H9 (cell line): ENCODE results near the gene EXOC3. TPM values are rescaled to one million over a fixed set of nuclear protein-coding genes. Genes with fewer than 3 reads are reported as not detected.

Experiments
- DNase-seq: peaks from one replicate; pipeline ENCODE4 v3.0.0-alpha.2; 2017
- H2AFZ ChIP-seq: one replicate; pipeline ENCODE4 v1.6.1; 2013; ENCODE audit warnings: mild to moderate bottlenecking, low read length, control low read depth, moderate library complexity
- H2AK5ac ChIP-seq: 2 replicates; pipeline ENCODE4 v1.6.1; 2013; ENCODE audit warnings: low read length, control low read depth, mixed read lengths; ENCODE audit not compliant: insufficient read length
- H2BK120ac ChIP-seq: one replicate; pipeline ENCODE4 v1.6.1; 2013; ENCODE audit warnings: low read depth, mild to moderate bottlenecking, low read length, control low read depth, inconsistent platforms; ENCODE audit not compliant: poor library complexity, severe bottlenecking
- H2BK12ac ChIP-seq: 2 replicates; pipeline ENCODE4 v1.6.1; 2013; ENCODE audit warnings: low read length, control low read depth, mixed read lengths, low read depth; ENCODE audit not compliant: insufficient read length
- H2BK15ac ChIP-seq: 2 replicates; pipeline ENCODE4 v1.6.1; 2013; ENCODE audit warnings: low read depth, low read length, control low read depth
- H2BK20ac ChIP-seq: one replicate; pipeline ENCODE4 v1.6.1; 2013; ENCODE audit warnings: low read depth, mild to moderate bottlenecking, low read length, control low read depth, inconsistent platforms; ENCODE audit not compliant: poor library complexity, severe bottlenecking
- H2BK5ac ChIP-seq: 2 replicates; pipeline ENCODE4 v1.6.1; 2013; ENCODE audit warnings: low read length, control low read depth, mixed read lengths; ENCODE audit not compliant: insufficient read length
- H3K14ac ChIP-seq: 2 replicates; pipeline ENCODE4 v1.6.1; 2013; ENCODE audit warnings: low read length, control low read depth; ENCODE audit not compliant: insufficient read depth
- H3K18ac ChIP-seq: 2 replicates; pipeline ENCODE4 v1.6.1; 2013; ENCODE audit warnings: low read depth, mild to moderate bottlenecking, mixed read lengths, low read length, control low read depth; ENCODE audit not compliant: insufficient read length
- H3K23ac ChIP-seq: 2 replicates; pipeline ENCODE4 v1.6.1; 2013; ENCODE audit warnings: low read length, control low read depth, mixed read lengths, low read depth; ENCODE audit not compliant: insufficient read length
- H3K23me2 ChIP-seq: 2 replicates; pipeline ENCODE4 v1.6.1; 2013; ENCODE audit warnings: low read depth, mild to moderate bottlenecking, mixed read lengths, low read length, control low read depth; ENCODE audit not compliant: insufficient read length, poor library complexity, severe bottlenecking
- H3K27ac ChIP-seq: 2 replicates; pipeline ENCODE4 v1.5.1; 2013; ENCODE audit warnings: low read length, control low read depth, mixed read lengths, low read depth; ENCODE audit not compliant: insufficient read length
- H3K27me3 ChIP-seq: 2 replicates; pipeline ENCODE4 v1.6.1; 2013; ENCODE audit warnings: low read length, control low read depth, inconsistent platforms; ENCODE audit not compliant: insufficient read depth
- H3K4ac ChIP-seq: 2 replicates; pipeline ENCODE4 v1.6.1; 2013; ENCODE audit warnings: low read depth, mild to moderate bottlenecking, control low read depth, inconsistent platforms, low read length, moderate library complexity
- H3K4me1 ChIP-seq: 2 replicates; pipeline ENCODE4 v1.6.1; 2013; ENCODE audit warnings: low read length, control low read depth, inconsistent platforms; ENCODE audit not compliant: insufficient read depth
- H3K4me2 ChIP-seq: 2 replicates; pipeline ENCODE4 v1.6.1; 2013; ENCODE audit warnings: low read length, control low read depth, mixed read lengths; ENCODE audit not compliant: insufficient read length, insufficient read depth
- H3K56ac ChIP-seq: 2 replicates; pipeline ENCODE4 v1.6.1; 2013; ENCODE audit warnings: low read depth, mild to moderate bottlenecking, mixed read lengths, low read length, control low read depth; ENCODE audit not compliant: insufficient read length
- H3K79me1 ChIP-seq: 2 replicates; pipeline ENCODE4 v1.6.1; 2013; ENCODE audit warnings: low read depth, mild to moderate bottlenecking, moderate library complexity, low read length, control low read depth, inconsistent platforms; ENCODE audit not compliant: insufficient read depth, poor library complexity, severe bottlenecking
- H3K79me2 ChIP-seq: 2 replicates; pipeline ENCODE4 v1.6.1; 2013; ENCODE audit warnings: low read length, control low read depth, inconsistent platforms; ENCODE audit not compliant: insufficient read depth
- H3K9ac ChIP-seq: 2 replicates; pipeline ENCODE4 v1.6.1; 2013; ENCODE audit warnings: low read length, control low read depth, mixed read lengths; ENCODE audit not compliant: insufficient read length; ENCODE audit errors: extremely low read depth
- H3K9me3 ChIP-seq: one replicate; pipeline ENCODE4 v1.6.1; 2013; ENCODE audit warnings: low read depth, low read length, inconsistent platforms; ENCODE audit not compliant: control insufficient read depth
- H3T11ph ChIP-seq: one replicate; pipeline ENCODE4 v1.6.1; 2013; ENCODE audit warnings: mild to moderate bottlenecking, low read length, control low read depth, inconsistent platforms
- H4K20me1 ChIP-seq: one replicate; pipeline ENCODE4 v1.6.1; 2013; ENCODE audit not compliant: control insufficient read depth, insufficient read length, insufficient read depth
- H4K5ac ChIP-seq: 2 replicates; pipeline ENCODE4 v1.6.1; 2013; ENCODE audit warnings: low read depth, mild to moderate bottlenecking, mixed read lengths, low read length, control low read depth; ENCODE audit not compliant: insufficient read length
- H4K8ac ChIP-seq: replicated peaks from 2 replicates; pipeline ENCODE4 v1.6.1; 2013; ENCODE audit warnings: low read length, control low read depth, mixed read lengths, low read depth; ENCODE audit not compliant: insufficient read length
- H4K91ac ChIP-seq: 2 replicates; pipeline ENCODE4 v1.6.1; 2013; ENCODE audit warnings: low read depth, mild to moderate bottlenecking, moderate library complexity, mixed read lengths, low read length, control low read depth; ENCODE audit not compliant: insufficient read length
- H3K27ac Mint-ChIP-seq, 3 experiments: 2 replicates in 2 of 3; 3 replicates in 1 of 3; pipeline ENCODE4 v1.8.0; 2020 to 2021; ENCODE audit warnings: mixed read lengths in 3 of 3, mild to moderate bottlenecking in 1 of 3, moderate library complexity in 1 of 3
- H3K27me3 Mint-ChIP-seq: 2 replicates; pipeline ENCODE4 v1.8.0; 2021; ENCODE audit warnings: low read depth, mild to moderate bottlenecking, moderate library complexity, mixed read lengths
- H3K36me3 Mint-ChIP-seq, 3 experiments: 2 replicates in 2 of 3; 3 replicates in 1 of 3; pipeline ENCODE4 v1.8.0; 2020 to 2021; ENCODE audit warnings: low read depth in 3 of 3, mixed read lengths in 3 of 3; ENCODE audit not compliant: insufficient read depth in 1 of 3
- H3K4me1 Mint-ChIP-seq, 2 experiments: 2 replicates each; pipeline ENCODE4 v1.8.0; 2020; ENCODE audit warnings: mixed read lengths in 2 of 2
- H3K4me3 Mint-ChIP-seq, 2 experiments: 2 replicates in 1 of 2; 3 replicates in 1 of 2; pipeline ENCODE4 v1.8.0; 2020 to 2021; ENCODE audit warnings: mild to moderate bottlenecking in 2 of 2, mixed read lengths in 2 of 2, moderate library complexity in 1 of 2
- H3K9me3 Mint-ChIP-seq, 2 experiments: 2 replicates in 1 of 2; 3 replicates in 1 of 2; pipeline ENCODE4 v1.8.0; 2020; ENCODE audit warnings: mild to moderate bottlenecking in 2 of 2, mixed read lengths in 2 of 2, moderate library complexity in 1 of 2
- WGBS: extraction: QIAGEN DNeasy Blood & Tissue Kit; methylation state at CpG from one replicate; pipeline ENCODE4 v1.1.7; 2013; ENCODE audit warnings: missing lambda C conversion rate, low lambda C conversion rate, mixed read lengths; ENCODE audit not compliant: insufficient read length; ENCODE audit errors: extremely low coverage; 5-methylcytosine and 5-hydroxymethylcytosine counted together
- total RNA-seq: library from RNA; stranded (reverse); gene quantifications from 2 replicates; pipeline ENCODE4 v1.2.1, GENCODE V29; 2021
- TF ChIP-seq, protein P1 (sequence below): fragments of 200-600 bp; sonication (generic); conservative IDR thresholded peaks from 3 replicates; pipeline ENCODE4 v1.8.0; 2021; ENCODE audit warnings: antibody characterized with exemption, mild to moderate bottlenecking

Gene EXOC3
- total RNA-seq, 1 experiment from 2014 or later = 36.7 TPM

DNA sequence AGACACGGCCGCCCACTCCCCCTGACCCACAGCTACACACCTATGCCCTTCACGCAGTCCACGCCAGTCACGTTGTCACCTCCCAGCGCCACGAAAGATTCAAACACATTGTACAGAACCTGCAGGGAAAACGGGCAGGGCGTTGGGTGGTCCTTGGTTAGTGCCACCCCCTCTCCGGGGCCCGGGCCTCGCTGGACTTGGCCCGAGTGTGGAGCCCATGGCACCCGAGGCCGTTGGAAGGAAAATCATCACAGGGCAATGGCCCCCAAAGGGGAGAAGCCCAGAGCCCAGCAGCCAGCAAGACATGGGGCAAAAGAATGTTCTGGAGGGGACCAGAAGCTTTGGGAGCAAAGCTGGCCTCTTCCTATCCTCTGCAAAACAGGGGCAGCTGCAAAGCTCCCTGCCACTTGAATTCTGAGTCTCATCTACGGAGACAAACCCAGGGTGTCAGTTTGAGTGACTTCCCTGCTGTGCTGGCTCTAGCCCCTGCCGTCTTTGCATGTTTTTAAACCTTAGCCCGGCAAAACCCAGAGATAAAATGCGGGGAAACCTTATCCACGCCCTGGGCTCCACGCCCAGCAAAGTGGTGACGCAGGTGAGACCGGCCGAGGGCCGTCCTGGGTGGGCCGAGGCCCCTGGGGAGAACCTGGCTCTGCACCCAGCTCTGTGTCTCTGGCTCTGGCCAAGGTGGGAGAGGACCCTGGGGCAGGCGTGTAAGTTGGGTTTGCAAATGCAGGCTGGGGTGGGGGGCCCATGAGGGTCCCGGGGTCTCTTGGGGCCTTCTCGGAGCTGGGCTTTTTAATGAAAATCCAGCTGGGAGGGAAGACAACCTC, 42.4 kb downstream of the EXOC3 start:
- TF ChIP-seq, protein P1, sequence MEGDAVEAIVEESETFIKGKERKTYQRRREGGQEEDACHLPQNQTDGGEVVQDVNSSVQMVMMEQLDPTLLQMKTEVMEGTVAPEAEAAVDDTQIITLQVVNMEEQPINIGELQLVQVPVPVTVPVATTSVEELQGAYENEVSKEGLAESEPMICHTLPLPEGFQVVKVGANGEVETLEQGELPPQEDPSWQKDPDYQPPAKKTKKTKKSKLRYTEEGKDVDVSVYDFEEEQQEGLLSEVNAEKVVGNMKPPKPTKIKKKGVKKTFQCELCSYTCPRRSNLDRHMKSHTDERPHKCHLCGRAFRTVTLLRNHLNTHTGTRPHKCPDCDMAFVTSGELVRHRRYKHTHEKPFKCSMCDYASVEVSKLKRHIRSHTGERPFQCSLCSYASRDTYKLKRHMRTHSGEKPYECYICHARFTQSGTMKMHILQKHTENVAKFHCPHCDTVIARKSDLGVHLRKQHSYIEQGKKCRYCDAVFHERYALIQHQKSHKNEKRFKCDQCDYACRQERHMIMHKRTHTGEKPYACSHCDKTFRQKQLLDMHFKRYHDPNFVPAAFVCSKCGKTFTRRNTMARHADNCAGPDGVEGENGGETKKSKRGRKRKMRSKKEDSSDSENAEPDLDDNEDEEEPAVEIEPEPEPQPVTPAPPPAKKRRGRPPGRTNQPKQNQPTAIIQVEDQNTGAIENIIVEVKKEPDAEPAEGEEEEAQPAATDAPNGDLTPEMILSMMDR = no peak
- Histone ChIP-seq H3K79me1 (no peaks in the 10 kb centered on the region), H4K5ac (no peak overlapping the region), H4K20me1 (no peaks in the 10 kb centered on the region), H2BK15ac (no peak overlapping the region), H3K4me1 (no peaks in the 10 kb centered on the region), H3K56ac (no peak overlapping the region), H3K79me2 (no peaks in the 10 kb centered on the region), H2BK20ac (no peak overlapping the region), H3K23me2 (no peaks in the 10 kb centered on the region), H3K14ac (no peak overlapping the region; the same call in 1 of the 2 replicates), H2BK5ac (no peak overlapping the region), H2AK5ac (no peak overlapping the region), H3K23ac (no peak overlapping the region), H4K8ac (no peak overlapping the region), H2AFZ (no peak overlapping the region), H3K9ac (no peak overlapping the region), H2BK12ac (no peak overlapping the region), H4K91ac (no peak overlapping the region), H3K9me3 (no peaks in the 10 kb centered on the region), H3T11ph (no peak overlapping the region), H3K18ac (no peak overlapping the region), H2BK120ac (no peak overlapping the region), H3K4ac (no peak overlapping the region), H3K4me2 (no peak overlapping the region), H3K27me3 (no peaks in the 10 kb centered on the region), H3K27ac (no peak overlapping the region)
- WGBS = no CpG with 5 or more reads among the region's 29 CpGs
- Mint-ChIP-seq H3K4me1 (no peaks in the 10 kb centered on the region; a peak in 1 of 4 replicates), H3K4me3 (no peak overlapping the region; a peak in 1 of 5 replicates), H3K27me3 (peaks cover 14% of the 10 kb centered on the region), H3K36me3 (no peaks in the 10 kb centered on the region), H3K27ac (no peak overlapping the region), H3K9me3 (no peaks in the 10 kb centered on the region)
- DNase-seq = no peak
